Stomach (tissue), 9 donors: Measurements from ENCODE around the gene SYT8. TPM values are rescaled to one million over a fixed set of nuclear protein-coding genes. Genes with fewer than 3 reads are reported as not detected.

Source experiments
- DNase-seq, 2 donors: peaks; one replicate each; pipeline versions ENCODE4 v3.0.0 to v3.0.0-alpha.2; 2013 to 2019
- H3K27ac ChIP-seq, 5 donors: fragments of 200-600 bp in 4 of 5; sonication (generic) in 4 of 5; one replicate each; pipeline ENCODE4 v1.5.1; 2013 to 2019; ENCODE audit warnings: mild to moderate bottlenecking in 1 of 5, moderate library complexity in 1 of 5
- H3K27me3 ChIP-seq, 3 donors: fragments of 200-600 bp; sonication (generic); one replicate each; pipeline ENCODE4 v1.5.1; 2017 to 2019; ENCODE audit warnings: mixed run types in 1 of 3
- H3K36me3 ChIP-seq, 4 donors: fragments of 200-600 bp; sonication (generic); 1 replicate in 3 of 4; 2 replicates in 1 of 4; pipeline ENCODE4 v1.5.1; 2016 to 2019
- H3K4me1 ChIP-seq, 4 donors: fragments of 200-600 bp; sonication (generic); one replicate each; pipeline ENCODE4 v1.5.1; 2016 to 2019
- H3K4me3 ChIP-seq, 4 donors: fragments of 200-600 bp; sonication (generic) in 3 of 4; one replicate each; pipeline ENCODE4 v1.5.1; 2016 to 2019; ENCODE audit warnings: mild to moderate bottlenecking in 1 of 4
- H3K9me3 ChIP-seq, 4 donors: fragments of 200-600 bp; sonication (generic); one replicate each; pipeline ENCODE4 v1.5.1; 2016 to 2019
- CTCF ChIP-seq, 7 experiments: fragments of 450-650 bp in 4 of 7; fragments of 200-600 bp in 3 of 7; sonication (generic) in 3 of 7; IDR thresholded peaks; one replicate each; pipeline ENCODE4 v1.5.1; 2016 to 2019; ENCODE audit warnings: antibody characterized with exemption in 7 of 7, control low read depth in 2 of 7, mild to moderate bottlenecking in 1 of 7
- EP300 ChIP-seq: sonication (generic); formaldehyde crosslinking; IDR thresholded peaks from one replicate; pipeline ENCODE4 v1.6.1; 2017; ENCODE audit warnings: antibody characterized with exemption
- POLR2A ChIP-seq, 4 donors: fragments of 450-650 bp; IDR thresholded peaks; one replicate each; pipeline ENCODE4 v1.6.1; 2016; ENCODE audit warnings: antibody characterized with exemption in 4 of 4, control low read depth in 2 of 4, mild to moderate bottlenecking in 1 of 4, moderate library complexity in 1 of 4
- POLR2AphosphoS5 ChIP-seq, 3 donors: sonication (generic); formaldehyde crosslinking; IDR thresholded peaks; one replicate each; pipeline ENCODE4 v1.6.1; 2016; ENCODE audit warnings: antibody characterized with exemption in 3 of 3
- WGBS, 5 donors: extraction: QIAGEN DNeasy Blood & Tissue Kit in 3 of 5; methylation state at CpG; one replicate each; pipeline versions ENCODE4 v1.1.5 to v1.1.7; 2013 to 2018; 5-methylcytosine and 5-hydroxymethylcytosine counted together
- intact Hi-C: fragments of 100-400 bp; cut with DNase I; formaldehyde crosslinking; loops from one replicate; pipeline ENCODE4 v1.15.1; 2023; ENCODE audit warnings: low total_unique reads
- polyA plus RNA-seq, 3 donors: library from polyadenylated mRNA; stranded (reverse); fragments of 200-250 nt; gene quantifications; one replicate each; pipeline ENCODE4 v1.2.3, GENCODE V29; 2013
- total RNA-seq, 5 donors: library from RNA; depleted of rRNA; stranded (reverse); fragments of >200 nt; gene quantifications; one replicate each; pipeline versions ENCODE4 v1.1.0 to v1.2.3, GENCODE V29; 2014 to 2016
- donor health status: healthy with polysubstance abuse.
- donor health status: Bipolar disorder and iron deficiency.
- donor health status: healthy.

The SYT8 gene
- total and polyA plus RNA-seq, 8 donors = 0.72 to 77.3 (median 2.7) TPM

GRCh38 chr11:1837171-1838076 is 2.6 kb downstream of the SYT8 start:
- DNase-seq = peak; percentile 62 to 94

DNA sequence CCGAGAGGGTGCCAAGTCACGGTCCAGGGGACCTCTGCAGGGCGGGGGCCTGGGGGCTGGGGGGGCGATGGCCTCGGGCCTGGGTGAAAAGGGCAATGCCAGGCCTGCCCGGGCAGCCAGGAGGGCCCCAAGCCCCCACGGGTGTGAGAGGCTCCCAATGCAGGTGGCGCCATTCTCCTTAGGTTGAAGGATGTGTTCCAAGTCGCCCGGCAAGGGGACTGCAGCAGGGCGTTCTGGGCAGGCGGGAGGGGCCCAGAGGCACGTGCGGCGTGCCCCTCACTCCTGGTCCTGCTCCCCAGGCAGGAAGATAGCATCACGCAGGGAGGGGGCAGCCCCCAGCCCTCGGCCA is 3.3 kb downstream of the SYT8 start:
- no peak for TF ChIP-seq EP300
- no peak for TF ChIP-seq CTCF (IDR thresholded peaks at IDR 0.05)
- no peak for TF ChIP-seq POLR2A (IDR thresholded peaks at IDR 0.05)
- no peak for TF ChIP-seq POLR2AphosphoS5 (IDR thresholded peaks at IDR 0.05)
- intact Hi-C loops = no loop called here
- DNase-seq = no peak
- 46 to 58% (median 56%) methylated on average over 6 to 17 of the region's 17 CpGs for WGBS, 5 donors
- H3K9me3 ChIP-seq = no peaks in the 10 kb centered on the region
- H3K4me3 ChIP-seq = no peak overlapping the region
- no peaks in the 10 kb centered on the region for H3K36me3 ChIP-seq
- H3K4me1 ChIP-seq = peaks cover 5 to 50% (median 26%) of the 10 kb centered on the region in 4 donors
- H3K27me3 ChIP-seq = peaks cover 0 to 9% (median 0%) of the 10 kb centered on the region in 3 donors
- H3K27ac ChIP-seq = peak overlapping the region in 1 of 5 donors; percentile 39

More at GRCh38 chr11:1837171-1838076, 2.6 kb downstream of the SYT8 start:
- Histone ChIP-seq H3K36me3 (no peaks in the 10 kb centered on the region), H3K9me3 (no peaks in the 10 kb centered on the region), H3K4me1 (peaks cover 12 to 57% (median 33%) of the 10 kb centered on the region in 4 donors), H3K4me3 (no peak overlapping the region), H3K27me3 (peaks cover 0 to 9% (median 0%) of the 10 kb centered on the region in 3 donors), H3K27ac (peak overlapping the region in 1 of 5 donors; percentile 39)
- no peak for TF ChIP-seq POLR2AphosphoS5 (IDR thresholded peaks at IDR 0.05)
- TF ChIP-seq EP300 = no peak
- TF ChIP-seq POLR2A (IDR thresholded peaks at IDR 0.05) = no peak
- peak in 5 of 7 experiments; percentile 68 to 89 (median 77) for TF ChIP-seq CTCF (IDR thresholded peaks at IDR 0.05)
- WGBS, 5 donors = 53 to 62% (median 57%) methylated on average over 13 to 38 of the region's 38 CpGs
- intact Hi-C loops = no loop called here

- WGBS, 5 donors = 80 to 89% (median 82%) methylated on average over 20 to 32 of the region's 32 CpGs
- Histone ChIP-seq H3K27me3 (peaks cover 0 to 9% (median 0%) of the 10 kb centered on the region in 3 donors), H3K4me3 (no peak within 1 kb of the TSS), H3K9me3 (no peaks in the 10 kb centered on the region), H3K4me1 (peaks cover 0 to 46% (median 21%) of the 10 kb centered on the region in 4 donors), H3K36me3 (no peaks in the 10 kb centered on the region), H3K27ac (peak within 1 kb of the TSS in 3 of 5 donors; percentile 39 to 84 (median 74))
- TF ChIP-seq CTCF (IDR thresholded peaks at IDR 0.05) = no peak
- TF ChIP-seq EP300 = no peak
- no peak for TF ChIP-seq POLR2AphosphoS5 (IDR thresholded peaks at IDR 0.05)
- TF ChIP-seq POLR2A (IDR thresholded peaks at IDR 0.05) = no peak
- no peak for DNase-seq
- intact Hi-C loops = no loop called here
These were observed 3.8 kb downstream of the SYT8 start, which contains the start of gene TNNI2 for GRCh38 chr11:1838426-1839144. TNNI2 (plus strand) TSS chr11:1838981; CDS start chr11:1839697, 716 bp downstream.

GRCh38 chr11:1839204-1839923 is 4.6 kb downstream of the SYT8 start:
- Histone ChIP-seq H3K4me3 (no peak overlapping the region), H3K36me3 (no peaks in the 10 kb centered on the region), H3K4me1 (peaks cover 0 to 51% (median 19%) of the 10 kb centered on the region in 4 donors), H3K27me3 (peaks cover 0 to 5% (median 0%) of the 10 kb centered on the region in 3 donors), H3K9me3 (no peaks in the 10 kb centered on the region), H3K27ac (peak overlapping the region in 2 of 5 donors; percentile 74 to 84)
- TF ChIP-seq POLR2AphosphoS5 (IDR thresholded peaks at IDR 0.05) (no peak), CTCF (IDR thresholded peaks at IDR 0.05) (no peak), EP300 (no peak)
- intact Hi-C loops = no loop called here
- WGBS, 5 donors = 62 to 80% (median 77%) methylated on average over 9 to 12 of the region's 12 CpGs
- DNase-seq = no peak
